Body of pancreas (tissue), 4 donors: ENCODE results near the gene ZNF423. TPM values are rescaled to one million over a fixed set of nuclear protein-coding genes. Genes with fewer than 3 reads are reported as not detected.
A peak's percentile ranks its signal among the peaks of the same experiment; 100 is the strongest.

ENCODE experiments used
- ATAC-seq: fragments of 150-250 bp; one replicate; pipeline ENCODE4 v1.9.1; 2016
- DNase-seq, 4 donors: peaks; one replicate each; pipeline ENCODE4 v3.0.0-alpha.2; 2019
- H3K27ac ChIP-seq, 4 donors: fragments of 200-600 bp; sonication (generic); 1 replicate in 3 of 4; 2 replicates in 1 of 4; pipeline versions ENCODE4 v1.5.1 to v1.6.1; 2016 to 2019; ENCODE audit warnings: mild to moderate bottlenecking in 1 of 4, mixed read lengths in 1 of 4, moderate library complexity in 1 of 4
- H3K27me3 ChIP-seq, 2 donors: fragments of 200-600 bp; sonication (generic); one replicate each; pipeline ENCODE4 v1.6.0; 2016; ENCODE audit warnings: mild to moderate bottlenecking in 1 of 2
- H3K36me3 ChIP-seq, 2 donors: fragments of 200-600 bp; sonication (generic); replicated peaks in 1 of 2; 2 replicates each; pipeline ENCODE4 v1.5.1; 2016; ENCODE audit warnings: low read depth in 2 of 2; ENCODE audit not compliant: insufficient read depth in 1 of 2
- H3K4me1 ChIP-seq: fragments of 200-600 bp; sonication (generic); one replicate; pipeline ENCODE4 v1.6.0; 2016
- H3K4me3 ChIP-seq, 2 donors: fragments of 200-600 bp; sonication (generic); 1 replicate in 1 of 2; 2 replicates in 1 of 2; pipeline ENCODE4 v1.5.1; 2016 to 2019
- H3K9me3 ChIP-seq, 3 donors: fragments of 200-600 bp; sonication (generic); 1 replicate in 2 of 3; 2 replicates in 1 of 3; pipeline ENCODE4 v1.5.1; 2016
- POLR2A ChIP-seq, 3 donors: fragments of 450-650 bp; IDR thresholded peaks; one replicate each; pipeline ENCODE4 v1.6.1; 2016; ENCODE audit warnings: antibody characterized with exemption in 3 of 3, mild to moderate bottlenecking in 2 of 3
- WGBS, 2 donors: methylation state at CpG; one replicate each; pipeline ENCODE4 v1.1.5; 2017; 5-methylcytosine and 5-hydroxymethylcytosine counted together
- intact Hi-C: fragments of 100-400 bp; cut with DNase I; formaldehyde crosslinking; loops from one replicate; pipeline ENCODE4 v1.15.1; 2023
- total RNA-seq, 2 donors: library from RNA; depleted of rRNA; stranded (reverse); fragments of >200 nt; gene quantifications; one replicate each; pipeline ENCODE4 v1.1.0, GENCODE V29; 2016
- TF ChIP-seq, protein P1 (sequence below), 7 experiments: fragments of 450-650 bp in 4 of 7; fragments of 200-600 bp in 3 of 7; sonication (generic) in 3 of 7; IDR thresholded peaks; one replicate each; pipeline ENCODE4 v1.5.1; 2016 to 2019; ENCODE audit warnings: antibody characterized with exemption in 7 of 7

The ZNF423 gene
- total RNA-seq, 2 donors from 2014 or later = 4.2 to 9.2 TPM

DNA sequence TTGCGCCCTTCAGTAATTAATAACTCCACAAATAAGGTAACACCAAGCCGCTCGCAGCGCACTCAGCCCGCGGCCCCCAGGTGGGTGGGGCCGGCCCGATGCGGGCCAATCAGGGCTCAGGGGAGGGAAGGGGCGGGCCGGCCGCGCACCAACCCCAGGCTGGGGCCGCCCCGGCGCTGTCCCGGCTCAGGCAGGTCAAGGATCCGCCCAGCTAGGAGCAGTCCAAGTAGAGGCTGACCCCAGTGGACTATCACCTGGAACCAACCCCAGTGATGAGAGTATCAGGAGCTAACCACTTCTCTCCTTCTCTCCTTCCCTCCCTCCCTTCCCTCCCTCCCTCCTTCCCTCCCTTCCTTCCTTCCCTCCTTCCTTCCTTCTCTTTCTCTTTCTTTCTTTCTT is 371.5 kb downstream of the ZNF423 start:
- H3K4me1 ChIP-seq = peaks cover 8% of the 10 kb centered on the region
- intact Hi-C loops = no loop called here
- no peak overlapping the region for H3K4me3 ChIP-seq
- 0% methylated on average over 13 to 18 of the region's 18 CpGs for WGBS, 2 donors
- peak; percentile 80 to 84 (median 82) for DNase-seq
- H3K27ac ChIP-seq = peak overlapping the region in 2 of 4 donors; percentile 29 to 46
- H3K9me3 ChIP-seq = no peaks in the 10 kb centered on the region
- peak; percentile 99 for ATAC-seq
- no peaks in the 10 kb centered on the region for H3K27me3 ChIP-seq
- TF ChIP-seq, protein P1, sequence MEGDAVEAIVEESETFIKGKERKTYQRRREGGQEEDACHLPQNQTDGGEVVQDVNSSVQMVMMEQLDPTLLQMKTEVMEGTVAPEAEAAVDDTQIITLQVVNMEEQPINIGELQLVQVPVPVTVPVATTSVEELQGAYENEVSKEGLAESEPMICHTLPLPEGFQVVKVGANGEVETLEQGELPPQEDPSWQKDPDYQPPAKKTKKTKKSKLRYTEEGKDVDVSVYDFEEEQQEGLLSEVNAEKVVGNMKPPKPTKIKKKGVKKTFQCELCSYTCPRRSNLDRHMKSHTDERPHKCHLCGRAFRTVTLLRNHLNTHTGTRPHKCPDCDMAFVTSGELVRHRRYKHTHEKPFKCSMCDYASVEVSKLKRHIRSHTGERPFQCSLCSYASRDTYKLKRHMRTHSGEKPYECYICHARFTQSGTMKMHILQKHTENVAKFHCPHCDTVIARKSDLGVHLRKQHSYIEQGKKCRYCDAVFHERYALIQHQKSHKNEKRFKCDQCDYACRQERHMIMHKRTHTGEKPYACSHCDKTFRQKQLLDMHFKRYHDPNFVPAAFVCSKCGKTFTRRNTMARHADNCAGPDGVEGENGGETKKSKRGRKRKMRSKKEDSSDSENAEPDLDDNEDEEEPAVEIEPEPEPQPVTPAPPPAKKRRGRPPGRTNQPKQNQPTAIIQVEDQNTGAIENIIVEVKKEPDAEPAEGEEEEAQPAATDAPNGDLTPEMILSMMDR (IDR thresholded peaks at IDR 0.05) = no peak
- TF ChIP-seq POLR2A (IDR thresholded peaks at IDR 0.05) = no peak
- H3K36me3 ChIP-seq = no peaks in the 10 kb centered on the region

DNA sequence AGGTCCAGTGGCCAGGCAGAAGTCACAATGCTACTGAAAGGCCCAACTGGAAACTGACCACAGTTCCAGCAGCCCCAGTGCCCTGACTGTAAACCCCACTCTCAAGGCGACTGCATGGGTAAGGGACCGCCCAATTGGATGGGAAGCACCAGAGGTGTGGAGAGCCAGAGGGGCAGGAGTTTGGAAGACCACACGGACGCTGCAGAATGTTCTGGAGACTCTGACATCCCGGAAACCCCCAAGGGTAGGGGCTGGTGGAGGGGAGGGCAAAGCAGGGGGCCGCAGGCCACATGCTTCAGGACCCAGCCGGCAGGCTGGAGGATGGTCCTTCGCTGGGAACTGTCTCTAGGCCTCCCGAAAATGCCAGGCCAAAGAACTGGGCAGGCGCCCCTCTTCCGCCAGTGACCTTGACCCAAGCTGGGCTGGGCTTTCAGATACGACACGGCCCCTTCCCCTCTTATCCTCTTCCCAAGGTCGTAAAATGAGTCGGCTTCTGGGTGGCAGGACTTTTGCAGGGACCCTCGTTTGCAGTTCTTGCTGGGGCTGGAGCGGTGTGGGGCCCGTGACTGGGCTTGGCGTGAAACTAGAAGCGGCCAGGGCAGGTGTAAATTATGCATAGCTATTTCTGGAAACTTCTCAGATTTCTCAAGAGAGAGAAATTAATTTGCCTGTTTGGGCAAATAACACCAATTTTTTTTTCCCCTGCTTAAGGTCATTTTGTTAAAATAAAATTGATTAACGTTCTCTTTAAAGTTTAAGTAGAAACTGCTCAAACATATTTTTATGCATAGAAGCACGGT is 372.1 kb downstream of the ZNF423 start:
- peaks cover 8% of the 10 kb centered on the region for H3K4me1 ChIP-seq
- H3K27ac ChIP-seq = peak overlapping the region in 1 of 4 donors; percentile 46
- TF ChIP-seq, protein P1 (IDR thresholded peaks at IDR 0.05) = no peak
- TF ChIP-seq POLR2A (IDR thresholded peaks at IDR 0.05) = no peak
- WGBS, 2 donors = 33% methylated on average over 12 to 22 of the region's 22 CpGs
- ATAC-seq = no peak
- intact Hi-C loops = no loop called here
- H3K36me3 ChIP-seq = no peaks in the 10 kb centered on the region
- H3K27me3 ChIP-seq = no peaks in the 10 kb centered on the region
- DNase-seq = no peak
- H3K9me3 ChIP-seq = no peaks in the 10 kb centered on the region
- H3K4me3 ChIP-seq = no peak overlapping the region

DNA sequence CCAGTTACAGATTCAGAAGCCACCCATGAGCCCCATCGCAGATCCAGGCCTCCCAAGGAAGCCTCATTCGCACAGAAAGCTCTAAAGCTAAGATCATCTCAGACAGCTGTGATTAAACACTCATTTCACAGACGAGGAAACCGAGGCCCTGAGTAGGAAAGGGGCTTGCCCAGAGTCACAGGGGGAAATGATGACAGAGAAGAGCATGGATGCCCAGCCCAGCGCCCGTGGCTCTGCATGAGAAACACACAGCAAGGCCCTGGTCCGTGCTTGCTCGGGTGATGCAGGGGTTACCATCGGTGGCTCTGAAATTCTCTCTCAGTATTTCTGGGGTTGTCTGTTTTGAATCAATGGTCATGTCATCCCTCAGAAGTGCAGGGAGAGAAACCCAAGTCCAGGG is 372.7 kb downstream of the ZNF423 start:
- H3K9me3 ChIP-seq = no peaks in the 10 kb centered on the region
- no peaks in the 10 kb centered on the region for H3K36me3 ChIP-seq
- intact Hi-C loops = no loop called here
- H3K4me1 ChIP-seq = peaks cover 8% of the 10 kb centered on the region
- WGBS, 2 donors = 81 to 89% methylated on average over 7 to 9 of the region's 9 CpGs
- no peak for TF ChIP-seq POLR2A (IDR thresholded peaks at IDR 0.05)
- TF ChIP-seq, protein P1 (IDR thresholded peaks at IDR 0.05) = no peak
- no peak overlapping the region for H3K4me3 ChIP-seq
- H3K27ac ChIP-seq = no peak overlapping the region
- DNase-seq (no peak), ATAC-seq (no peak)
- no peaks in the 10 kb centered on the region for H3K27me3 ChIP-seq

- TF ChIP-seq POLR2A (IDR thresholded peaks at IDR 0.05) = no peak
- TF ChIP-seq, protein P1 (IDR thresholded peaks at IDR 0.05) = no peak
- ATAC-seq (no peak), DNase-seq (no peak)
- H3K9me3 ChIP-seq = no peaks in the 10 kb centered on the region
- H3K27ac ChIP-seq = no peak overlapping the region
- 71 to 78% methylated on average over 8 of the region's 8 CpGs for WGBS, 2 donors
- H3K4me3 ChIP-seq = no peak overlapping the region
- intact Hi-C loops = no loop called here
- no peaks in the 10 kb centered on the region for H3K36me3 ChIP-seq
- H3K27me3 ChIP-seq = no peaks in the 10 kb centered on the region
- peaks cover 8% of the 10 kb centered on the region for H3K4me1 ChIP-seq
Measured at GRCh38 chr16:49482690-49483089, 373.2 kb downstream of the ZNF423 start.

GRCh38 chr16:49478616-49479015 is 377.3 kb downstream of the ZNF423 start:
- no peaks in the 10 kb centered on the region for H3K36me3 ChIP-seq

More at GRCh38 chr16:49478616-49479015, 377.3 kb downstream of the ZNF423 start:
- H3K27me3 ChIP-seq = no peaks in the 10 kb centered on the region
- H3K27ac ChIP-seq = no peak overlapping the region
- ATAC-seq (no peak), DNase-seq (no peak)
- H3K4me1 ChIP-seq = peaks cover 2% of the 10 kb centered on the region
- no peak for TF ChIP-seq POLR2A (IDR thresholded peaks at IDR 0.05)
- TF ChIP-seq, protein P1 (IDR thresholded peaks at IDR 0.05) = no peak
- no peaks in the 10 kb centered on the region for H3K9me3 ChIP-seq
- H3K4me3 ChIP-seq = no peak overlapping the region
- intact Hi-C loops = no loop called here
